Heart right ventricle (tissue), 16 donors: ENCODE data around the gene LSM10. TPM values are rescaled to one million over a fixed set of nuclear protein-coding genes. Genes with fewer than 3 reads are reported as not detected.

Experiments
- ATAC-seq, 8 donors: fragments of 200-7000 bp; cut with Tn5 transposase; one replicate each; pipeline ENCODE4 v1.9.1; 2020; ENCODE audit warnings: mild to moderate bottlenecking in 8 of 8, moderate library complexity in 8 of 8, moderate number of reproducible peaks in 1 of 8
- DNase-seq, 2 donors: peaks; one replicate each; pipeline ENCODE4 v3.0.0-alpha.2; 2020
- H3K27ac ChIP-seq, 10 donors: fragments of 200-600 bp; sonication (generic) in 2 of 10; one replicate each; pipeline versions ENCODE4 v1.5.0 to v1.8.0; 2020 to 2022; ENCODE audit warnings: mild to moderate bottlenecking in 3 of 10
- H3K27me3 ChIP-seq, 7 donors: fragments of 200-600 bp; one replicate each; pipeline ENCODE4 v1.8.0; 2021 to 2022; ENCODE audit warnings: mild to moderate bottlenecking in 2 of 7
- H3K36me3 ChIP-seq, 9 donors: fragments of 200-600 bp; sonication (generic) in 1 of 9; one replicate each; pipeline versions ENCODE4 v1.5.0 to v1.8.0; 2020 to 2022; ENCODE audit warnings: mild to moderate bottlenecking in 2 of 9
- H3K4me1 ChIP-seq, 9 donors: fragments of 200-600 bp; sonication (generic) in 1 of 9; one replicate each; pipeline versions ENCODE4 v1.5.0 to v1.8.0; 2020 to 2022; ENCODE audit warnings: mild to moderate bottlenecking in 4 of 9
- H3K4me3 ChIP-seq, 10 donors: fragments of 200-600 bp; sonication (generic) in 2 of 10; one replicate each; pipeline versions ENCODE4 v1.5.0 to v1.8.0; 2020 to 2022; ENCODE audit warnings: mild to moderate bottlenecking in 7 of 10, moderate library complexity in 2 of 10
- H3K9me3 ChIP-seq, 11 donors: fragments of 200-600 bp in 10 of 11; sonication (generic) in 2 of 11; one replicate each; pipeline versions ENCODE4 v1.5.0 to v1.8.0; 2013 to 2022; ENCODE audit warnings: mild to moderate bottlenecking in 2 of 11, control low read depth in 1 of 11, moderate library complexity in 1 of 11
- WGBS, 2 donors: extraction: QIAGEN DNeasy Blood & Tissue Kit; methylation state at CpG; one replicate each; pipeline ENCODE4 v1.1.7; 2013; ENCODE audit warnings: inconsistent platforms in 1 of 2; 5-methylcytosine and 5-hydroxymethylcytosine counted together
- intact Hi-C, 10 donors: fragments of 100-400 bp; cut with DNase I; formaldehyde crosslinking; loops; one replicate each; pipeline versions ENCODE4 v1.11.1 to v1.14.2; 2022
- polyA plus RNA-seq, 2 donors: library from polyadenylated mRNA; stranded (reverse); fragments of 200-250 nt; gene quantifications; one replicate each; pipeline ENCODE4 v1.2.3, GENCODE V29; 2013
- total RNA-seq, 10 donors: library from RNA; stranded (reverse); fragmentation: NEBNext Ultra II Directional in 3 of 10; extraction: Animal tissue kit (Norgen Biotek cat#: 25700) in 3 of 10; gene quantifications; one replicate each; pipeline versions ENCODE4 v1.2.1 to v1.2.4, GENCODE V29; 2021 to 2023
- TF ChIP-seq, protein P1 (sequence below), 9 donors: fragments of 200-600 bp; sonication (generic) in 2 of 9; IDR thresholded peaks; one replicate each; pipeline versions ENCODE4 v1.5.0 to v1.8.0; 2021 to 2022; ENCODE audit warnings: antibody characterized with exemption in 9 of 9, mild to moderate bottlenecking in 5 of 9, moderate library complexity in 1 of 9
- donor health status: Arrhythmogenic right ventricular cardiomyopathy.
- donor health status: ischemic (EF 13 %, LVEDD 7.1; RV severe dilation, severe dysfunction).
- donor health status: healthy with polysubstance abuse.
- donor health status: DM: no; HTN: yes; CAD: no.
- donor health status: DM: no; HTN: no; CAD: no.
- donor health status: ischemic (EF 25% LVEDD 6.9; RV normal size, moderate dysfunction).
- donor health status: ischemic (EF 25% LVEDD 5.7; RV mildly dilated, moderate dysfunction).
- donor health status: healthy.
- donor health status: DM: yes; HTN: yes; CAD: no.
- donor health status: Ischemic cardiomyopathy.
- donor health status: ischemic (EF 35%, LVEDD 5.7; RV mildly dilated, moderate dysfunction).
- donor health status: nonischemic (EF 11% LVEDD 7.7; RV severe dilation, severe dysfunction).
- donor health status: DM: yes; HTN: yes; CAD: no.
- donor health status: PGD.
- donor health status: ischemic (EF 29% LVEDD 5.4; RV normal size, mild dysfunction).
- donor health status: nonischemic (EF 23%, LVEDD 6.1; RV moderate dilation, normal function).

The LSM10 gene
- total and polyA plus RNA-seq, 12 donors, result 35.2 to 82.6 (median 46.2) TPM

DNA sequence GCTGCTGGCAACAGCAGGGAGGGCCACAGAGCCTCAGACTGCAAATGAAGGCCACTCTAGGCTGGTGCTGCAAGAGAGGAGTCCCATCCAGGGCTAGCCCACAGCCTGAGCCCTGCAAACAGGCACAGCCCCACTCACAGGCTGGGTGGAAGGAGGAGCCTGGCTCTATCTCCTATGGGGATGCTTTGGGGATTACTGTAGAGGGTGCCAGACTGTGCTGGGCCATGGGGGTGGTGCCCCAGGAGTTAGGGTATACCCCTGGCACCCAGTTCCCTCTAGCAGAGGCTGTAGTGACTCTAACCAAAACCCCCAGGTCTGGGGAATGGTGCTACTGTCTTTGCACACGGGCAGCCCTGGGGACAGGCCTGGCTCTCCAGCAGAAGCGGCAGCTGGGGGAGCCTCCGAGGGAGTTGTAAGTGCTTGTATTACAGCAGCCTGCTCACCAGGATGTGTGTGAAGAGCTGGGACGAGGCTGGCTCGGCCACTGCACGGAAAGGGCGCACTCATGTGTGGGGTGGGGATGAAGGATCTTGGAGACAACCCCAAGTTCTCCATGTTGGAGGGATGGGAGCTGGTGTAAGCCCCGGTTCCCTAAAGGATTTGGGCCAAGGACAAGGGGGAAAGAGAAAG lies 50.9 kb downstream of the LSM10 start:
- no peaks in the 10 kb centered on the region for H3K9me3 ChIP-seq
- DNase-seq, result no peak
- WGBS, 2 donors, result 89 to 92% methylated on average over 8 of the region's 8 CpGs
- intact Hi-C loops, result loop anchor here in 2 of 10 donors (5.0 kb wide), 2 partner anchors 60 to 70 kb away; no protein-coding TSS in a partner anchor
- H3K27me3 ChIP-seq, result no peaks in the 10 kb centered on the region
- no peak for ATAC-seq
- TF ChIP-seq, protein P1, sequence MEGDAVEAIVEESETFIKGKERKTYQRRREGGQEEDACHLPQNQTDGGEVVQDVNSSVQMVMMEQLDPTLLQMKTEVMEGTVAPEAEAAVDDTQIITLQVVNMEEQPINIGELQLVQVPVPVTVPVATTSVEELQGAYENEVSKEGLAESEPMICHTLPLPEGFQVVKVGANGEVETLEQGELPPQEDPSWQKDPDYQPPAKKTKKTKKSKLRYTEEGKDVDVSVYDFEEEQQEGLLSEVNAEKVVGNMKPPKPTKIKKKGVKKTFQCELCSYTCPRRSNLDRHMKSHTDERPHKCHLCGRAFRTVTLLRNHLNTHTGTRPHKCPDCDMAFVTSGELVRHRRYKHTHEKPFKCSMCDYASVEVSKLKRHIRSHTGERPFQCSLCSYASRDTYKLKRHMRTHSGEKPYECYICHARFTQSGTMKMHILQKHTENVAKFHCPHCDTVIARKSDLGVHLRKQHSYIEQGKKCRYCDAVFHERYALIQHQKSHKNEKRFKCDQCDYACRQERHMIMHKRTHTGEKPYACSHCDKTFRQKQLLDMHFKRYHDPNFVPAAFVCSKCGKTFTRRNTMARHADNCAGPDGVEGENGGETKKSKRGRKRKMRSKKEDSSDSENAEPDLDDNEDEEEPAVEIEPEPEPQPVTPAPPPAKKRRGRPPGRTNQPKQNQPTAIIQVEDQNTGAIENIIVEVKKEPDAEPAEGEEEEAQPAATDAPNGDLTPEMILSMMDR (IDR thresholded peaks at IDR 0.05), result no peak
- peaks cover 17 to 46% (median 31%) of the 10 kb centered on the region in 9 donors for H3K4me1 ChIP-seq
- H3K4me3 ChIP-seq, result no peak overlapping the region
- H3K27ac ChIP-seq, result no peak overlapping the region
- H3K36me3 ChIP-seq, result peaks cover 0 to 87% (median 42%) of the 10 kb centered on the region in 9 donors

DNA sequence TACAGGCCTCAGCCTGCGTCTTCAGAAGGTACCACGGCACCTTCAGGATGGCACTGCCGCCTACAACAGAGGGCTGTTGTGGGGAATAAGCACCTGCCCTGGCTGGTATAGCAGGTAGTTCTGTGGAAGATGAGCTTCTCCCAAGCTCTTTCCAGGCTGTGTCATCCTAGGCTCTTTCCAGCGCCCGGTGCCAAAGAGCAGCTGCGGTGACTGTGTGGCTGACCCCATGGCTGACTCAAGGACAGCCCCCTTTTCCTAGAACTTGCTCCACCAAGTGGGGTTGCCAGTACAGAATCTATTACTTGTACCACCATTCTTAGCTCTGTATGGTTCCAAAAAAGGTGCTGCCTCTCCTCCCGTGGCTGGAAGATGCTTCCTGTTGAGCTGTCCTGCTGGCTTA lies 52.4 kb downstream of the LSM10 start:
- peaks cover 0 to 97% (median 53%) of the 10 kb centered on the region in 9 donors for H3K36me3 ChIP-seq
- intact Hi-C loops, result loop anchor here in 2 of 10 donors (5.0 kb wide), 2 partner anchors 62 to 72 kb away; no protein-coding TSS in a partner anchor
- ATAC-seq (no peak), DNase-seq (no peak)
- 93% methylated on average over 7 of the region's 7 CpGs for whole genome bisulfite sequencing, 2 donors
- H3K4me3 ChIP-seq, result no peak overlapping the region
- H3K9me3 ChIP-seq, result no peaks in the 10 kb centered on the region
- no peak overlapping the region for H3K27ac ChIP-seq
- no peaks in the 10 kb centered on the region for H3K27me3 ChIP-seq
- peaks cover 12 to 31% (median 17%) of the 10 kb centered on the region in 9 donors for H3K4me1 ChIP-seq
- TF ChIP-seq, protein P1 (IDR thresholded peaks at IDR 0.05), result no peak

DNA sequence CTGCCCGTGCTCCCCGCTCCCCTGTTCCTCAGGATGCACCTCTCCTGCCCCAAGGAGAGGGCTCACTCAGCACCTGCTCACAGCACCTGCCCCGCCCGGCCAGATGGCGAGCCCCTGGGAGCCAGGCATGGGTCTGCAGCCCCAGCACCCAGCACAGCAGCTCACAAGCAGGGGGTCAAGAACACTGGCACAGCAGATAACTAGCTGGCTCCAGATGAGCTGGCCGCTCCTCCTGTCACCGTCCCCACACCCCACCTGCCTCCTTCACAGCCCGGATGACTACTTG lies 53.4 kb downstream of the LSM10 start:
- peaks cover 0 to 97% (median 53%) of the 10 kb centered on the region in 9 donors for H3K36me3 ChIP-seq
- intact Hi-C loops, result loop anchor here in 2 of 10 donors (5.0 kb wide), 1 partner anchor 78 kb away; no protein-coding TSS in a partner anchor
- H3K27me3 ChIP-seq, result no peaks in the 10 kb centered on the region
- H3K27ac ChIP-seq, result no peak overlapping the region
- H3K4me1 ChIP-seq, result peaks cover 2 to 30% (median 13%) of the 10 kb centered on the region in 9 donors
- ATAC-seq, result no peak
- 85 to 88% methylated on average over 8 of the region's 8 CpGs for WGBS, 2 donors
- TF ChIP-seq, protein P1 (IDR thresholded peaks at IDR 0.05), result no peak
- no peak for DNase-seq
- H3K9me3 ChIP-seq, result no peaks in the 10 kb centered on the region
- H3K4me3 ChIP-seq, result no peak overlapping the region

DNA sequence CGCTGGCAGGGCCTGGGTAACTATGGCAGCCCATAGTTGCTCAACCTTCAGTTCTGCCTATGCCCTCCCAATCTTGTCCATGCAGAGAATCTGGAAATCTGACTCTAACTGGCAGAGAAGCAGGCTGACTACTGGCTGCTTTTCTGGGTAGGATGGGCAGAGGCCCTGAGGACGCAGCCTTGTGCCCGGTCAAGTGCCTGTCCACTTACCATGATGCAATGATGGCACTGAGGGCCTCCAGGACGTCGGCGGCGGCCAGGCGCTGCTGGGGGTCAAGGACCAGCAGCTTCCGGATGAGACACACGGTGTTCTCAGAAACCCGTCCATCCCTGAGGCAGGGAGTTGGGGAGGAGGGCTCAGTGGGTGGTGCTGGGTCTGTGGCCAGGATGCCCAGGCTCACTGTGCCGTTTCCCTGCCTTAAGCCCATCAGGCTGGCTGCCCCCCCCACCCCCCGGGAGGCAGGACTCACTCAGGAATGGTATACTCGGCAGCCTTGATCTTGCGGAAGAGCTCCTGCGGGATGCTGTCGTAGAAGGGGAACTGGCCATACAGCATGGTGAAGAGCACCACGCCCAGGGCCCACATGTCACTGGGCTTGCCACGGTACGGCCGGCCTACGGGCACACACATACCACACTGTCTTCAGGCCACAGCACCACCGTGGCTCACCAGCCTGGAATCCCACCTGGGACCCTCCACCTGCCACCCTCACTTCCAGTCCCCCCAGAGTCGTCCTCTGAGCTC lies 53.9 kb downstream of the LSM10 start:
- Histone ChIP-seq H3K36me3 (peaks cover 0 to 96% (median 49%) of the 10 kb centered on the region in 9 donors), H3K4me1 (peaks cover 0 to 30% (median 14%) of the 10 kb centered on the region in 9 donors), H3K9me3 (no peaks in the 10 kb centered on the region), H3K4me3 (no peak overlapping the region), H3K27ac (peak overlapping the region in 1 of 10 donors; percentile 69), H3K27me3 (no peaks in the 10 kb centered on the region)
- TF ChIP-seq, protein P1 (IDR thresholded peaks at IDR 0.05), result no peak
- intact Hi-C loops, result loop anchor here in 8 of 10 donors (2.0 to 5.0 kb wide), 2 partner anchors 77 to 78 kb away; no protein-coding TSS in a partner anchor
- WGBS, 2 donors, result 94 to 97% methylated on average over 24 of the region's 24 CpGs
- ATAC-seq (no peak), DNase-seq (no peak)

Other genes with a start within 250 kb of the LSM10 start
- gene TRAPPC3, start 248.4 kb downstream of the LSM10 start, total RNA-seq, result 10 to 100 TPM; 41.6 to 62.6 (median 48.4) TPM
- 10 to 100 TPM; 33.6 to 73.8 TPM for gene TRAPPC3, start 248.4 kb downstream of the LSM10 start, polyA plus RNA-seq
- gene MAP7D1, start 241.7 kb downstream of the LSM10 start, total RNA-seq, result 100 to 1,000 TPM; 277 to 364 (median 325) TPM
- 100 to 1,000 TPM; 176 to 225 TPM for gene MAP7D1, start 241.7 kb downstream of the LSM10 start, polyA plus RNA-seq
- gene THRAP3, start 173.5 kb downstream of the LSM10 start, total RNA-seq, result 100 to 1,000 TPM in 5 of 10 donors, 10 to 100 TPM in 5; 85.3 to 109 (median 100) TPM
- 10 to 100 TPM; 22.8 to 35.1 TPM for gene THRAP3, start 173.5 kb downstream of the LSM10 start, polyA plus RNA-seq
- gene SH3D21, start 91.5 kb downstream of the LSM10 start, total RNA-seq, result 1 to 10 TPM; 1.1 to 3.3 (median 1.7) TPM
- gene SH3D21, start 91.5 kb downstream of the LSM10 start, polyA plus RNA-seq, result 1 to 10 TPM in 1 of 2 donors, under 1 TPM in 1; 0.58 to 4.8 TPM
- gene EVA1B, start 74.3 kb downstream of the LSM10 start, total RNA-seq, result 10 to 100 TPM in 3 of 10 donors, 1 to 10 TPM in 7; 4.6 to 16.0 (median 6.8) TPM
- 10 to 100 TPM; 25.2 to 38.9 TPM for gene EVA1B, start 74.3 kb downstream of the LSM10 start, polyA plus RNA-seq
- gene STK40, start 12.0 kb downstream of the LSM10 start, total RNA-seq, result 10 to 100 TPM; 45.2 to 81.6 (median 60.8) TPM
- 10 to 100 TPM; 15.5 to 29.3 TPM for gene STK40, start 12.0 kb downstream of the LSM10 start, polyA plus RNA-seq
- 1 to 10 TPM; 5.3 to 9.6 (median 7.7) TPM for gene OSCP1, start 52.5 kb upstream of the LSM10 start, total RNA-seq
- gene OSCP1, start 52.5 kb upstream of the LSM10 start, polyA plus RNA-seq, result 1 to 10 TPM; 2.1 to 9.2 TPM
- 100 to 1,000 TPM in 6 of 10 donors, 10 to 100 TPM in 4; 86.1 to 118 (median 104) TPM for gene MRPS15, start 66.5 kb upstream of the LSM10 start, total RNA-seq
- 100 to 1,000 TPM; 162 to 505 TPM for gene MRPS15, start 66.5 kb upstream of the LSM10 start, polyA plus RNA-seq
- 10 to 100 TPM in 1 of 10 donors, 1 to 10 TPM in 9; 1.8 to 13.9 (median 4.5) TPM for gene CSF3R, start 85.0 kb upstream of the LSM10 start, total RNA-seq
- 1 to 10 TPM; 2.0 to 4.2 TPM for gene CSF3R, start 85.0 kb upstream of the LSM10 start, polyA plus RNA-seq